Hepatocyte (in vitro differentiated cells): ENCODE results near the gene GRM3. TPM values are rescaled to one million over a fixed set of nuclear protein-coding genes. Genes with fewer than 3 reads are reported as not detected.
A peak's percentile ranks its signal among the peaks of the same experiment; 100 is the strongest.

ENCODE experiments used
- DNase-seq: peaks from one replicate; pipeline ENCODE4 v3.0.0-alpha.2; 2016; ENCODE audit warnings: low spot score
- H2AFZ ChIP-seq: fragments of 200-600 bp; sonication (generic); 2 replicates; pipeline ENCODE4 v1.6.0; 2016; ENCODE audit warnings: antibody characterized with exemption, mild to moderate bottlenecking
- H3K27ac ChIP-seq: fragments of 200-600 bp; sonication (generic); 2 replicates; pipeline ENCODE4 v1.5.1; 2016; ENCODE audit warnings: mild to moderate bottlenecking
- H3K27me3 ChIP-seq: fragments of 200-600 bp; sonication (generic); 2 replicates; pipeline ENCODE4 v1.6.1; 2016
- H3K36me3 ChIP-seq: fragments of 200-600 bp; sonication (generic); replicated peaks from 2 replicates; pipeline ENCODE4 v1.5.1; 2016; ENCODE audit warnings: low read depth; ENCODE audit not compliant: insufficient read depth
- H3K4me1 ChIP-seq: fragments of 200-600 bp; sonication (generic); 2 replicates; pipeline ENCODE4 v1.5.1; 2016; ENCODE audit warnings: mild to moderate bottlenecking, moderate library complexity; ENCODE audit not compliant: insufficient read depth
- H3K4me2 ChIP-seq: fragments of 200-600 bp; sonication (generic); 2 replicates; pipeline ENCODE4 v1.6.0; 2016
- H3K4me3 ChIP-seq: fragments of 200-600 bp; sonication (generic); 2 replicates; pipeline ENCODE4 v1.5.1; 2016; ENCODE audit warnings: mild to moderate bottlenecking
- H3K79me2 ChIP-seq: fragments of 200-600 bp; sonication (generic); 2 replicates; pipeline ENCODE4 v1.6.0; 2017; ENCODE audit warnings: mild to moderate bottlenecking
- H3K9me2 ChIP-seq: fragments of 200-600 bp; sonication (generic); replicated peaks from 2 replicates; pipeline ENCODE4 v1.6.0; 2017; ENCODE audit warnings: mild to moderate bottlenecking; ENCODE audit not compliant: insufficient read depth
- H3K9me3 ChIP-seq: fragments of 200-600 bp; sonication (generic); 2 replicates; pipeline ENCODE4 v1.5.1; 2016; ENCODE audit warnings: low read depth, mild to moderate bottlenecking
- H4K20me1 ChIP-seq: fragments of 200-600 bp; sonication (generic); 2 replicates; pipeline ENCODE4 v1.6.0; 2016; ENCODE audit warnings: mild to moderate bottlenecking; ENCODE audit not compliant: insufficient read depth, poor library complexity, severe bottlenecking
- EZH2 ChIP-seq: fragments of 200-600 bp; sonication (generic); IDR thresholded peaks from 2 replicates; pipeline ENCODE4 v1.6.1; 2016; ENCODE audit warnings: antibody characterized with exemption, mild to moderate bottlenecking, borderline replicate concordance
- EZH2phosphoT487 ChIP-seq: fragments of 200-600 bp; sonication (generic); IDR thresholded peaks from one replicate; pipeline ENCODE4 v1.6.1; 2018; ENCODE audit warnings: antibody characterized with exemption, mild to moderate bottlenecking, low read depth, moderate library complexity; ENCODE audit not compliant: unreplicated experiment, severe bottlenecking
- WGBS: methylation state at CpG from one replicate; pipeline ENCODE4 v1.1.6; 2016; ENCODE audit warnings: low lambda C conversion rate; ENCODE audit errors: missing lambda C conversion rate; 5-methylcytosine and 5-hydroxymethylcytosine counted together
- polyA plus RNA-seq: library from polyadenylated mRNA; unstranded; fragments of >200 nt; fragmentation: Nextera tagmentation; extraction: Ambion mirVana; gene quantifications from 2 replicates; pipeline ENCODE4 v1.2.1, GENCODE V29; 2016
- total RNA-seq: library from RNA; depleted of rRNA; stranded (reverse); fragments of >200 nt; gene quantifications from 2 replicates; pipeline ENCODE4 v1.2.3, GENCODE V29; 2014
- TF ChIP-seq, protein P1 (sequence below): fragments of 200-600 bp; sonication (generic); IDR thresholded peaks from 2 replicates; pipeline ENCODE4 v1.5.1; 2016; ENCODE audit warnings: antibody characterized with exemption, mild to moderate bottlenecking; ENCODE audit not compliant: poor library complexity

Gene GRM3
- total and polyA plus RNA-seq, 2 experiments from 2014 or later: 0.03 to 0.07 TPM

DNA sequence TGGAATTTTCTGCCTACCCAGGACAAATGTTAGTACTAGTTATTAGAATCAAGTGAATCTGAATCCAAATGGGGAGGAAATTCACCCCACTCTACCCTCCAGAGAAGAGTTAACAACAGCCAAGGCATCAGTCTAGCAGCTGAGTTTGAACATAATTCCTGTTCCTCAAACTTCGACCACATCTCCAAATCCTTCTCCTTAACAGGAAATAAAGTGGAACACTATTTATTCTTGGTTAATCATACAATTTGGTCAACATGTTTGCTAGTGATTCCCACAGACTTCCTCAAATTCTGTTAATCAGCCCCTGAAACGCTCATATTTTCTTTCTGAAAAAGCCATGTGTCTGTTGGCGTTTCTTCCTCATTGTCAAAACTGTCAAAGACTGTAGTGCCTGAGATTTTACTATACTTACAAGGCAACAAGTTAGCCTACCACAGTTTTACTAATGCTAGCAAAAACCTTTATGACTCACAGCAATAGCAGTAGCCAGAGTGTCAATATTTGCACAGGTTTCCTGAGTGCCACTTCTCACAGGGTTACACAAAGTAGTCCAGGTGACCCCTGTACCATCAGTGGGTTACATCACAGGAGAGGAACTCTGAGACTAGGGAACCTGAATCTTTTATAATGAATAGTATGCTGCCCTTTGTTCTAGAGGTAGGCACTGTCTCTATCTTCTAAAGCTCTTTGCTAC lies 202.9 kb downstream of the GRM3 start:
- H2AFZ ChIP-seq: no peak overlapping the region
- H3K27me3 ChIP-seq: no peaks in the 10 kb centered on the region
- H3K9me2 ChIP-seq: no peaks in the 10 kb centered on the region
- peak overlapping the region; percentile 73 for H3K27ac ChIP-seq
- H3K9me3 ChIP-seq: no peaks in the 10 kb centered on the region
- H3K79me2 ChIP-seq: no peaks in the 10 kb centered on the region
- no peak overlapping the region for H3K4me3 ChIP-seq
- peak overlapping the region; percentile 52 for H3K4me2 ChIP-seq
- H4K20me1 ChIP-seq: no peaks in the 10 kb centered on the region
- TF ChIP-seq, protein P1, sequence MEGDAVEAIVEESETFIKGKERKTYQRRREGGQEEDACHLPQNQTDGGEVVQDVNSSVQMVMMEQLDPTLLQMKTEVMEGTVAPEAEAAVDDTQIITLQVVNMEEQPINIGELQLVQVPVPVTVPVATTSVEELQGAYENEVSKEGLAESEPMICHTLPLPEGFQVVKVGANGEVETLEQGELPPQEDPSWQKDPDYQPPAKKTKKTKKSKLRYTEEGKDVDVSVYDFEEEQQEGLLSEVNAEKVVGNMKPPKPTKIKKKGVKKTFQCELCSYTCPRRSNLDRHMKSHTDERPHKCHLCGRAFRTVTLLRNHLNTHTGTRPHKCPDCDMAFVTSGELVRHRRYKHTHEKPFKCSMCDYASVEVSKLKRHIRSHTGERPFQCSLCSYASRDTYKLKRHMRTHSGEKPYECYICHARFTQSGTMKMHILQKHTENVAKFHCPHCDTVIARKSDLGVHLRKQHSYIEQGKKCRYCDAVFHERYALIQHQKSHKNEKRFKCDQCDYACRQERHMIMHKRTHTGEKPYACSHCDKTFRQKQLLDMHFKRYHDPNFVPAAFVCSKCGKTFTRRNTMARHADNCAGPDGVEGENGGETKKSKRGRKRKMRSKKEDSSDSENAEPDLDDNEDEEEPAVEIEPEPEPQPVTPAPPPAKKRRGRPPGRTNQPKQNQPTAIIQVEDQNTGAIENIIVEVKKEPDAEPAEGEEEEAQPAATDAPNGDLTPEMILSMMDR: no peak
- TF ChIP-seq EZH2: no peak
- TF ChIP-seq EZH2phosphoT487: peak; percentile 86
- 49% methylated on average over 3 of the region's 3 CpGs for WGBS
- peaks cover 11% of the 10 kb centered on the region for H3K4me1 ChIP-seq
- peak; percentile 76 for DNase-seq
- H3K36me3 ChIP-seq: no peaks in the 10 kb centered on the region

DNA sequence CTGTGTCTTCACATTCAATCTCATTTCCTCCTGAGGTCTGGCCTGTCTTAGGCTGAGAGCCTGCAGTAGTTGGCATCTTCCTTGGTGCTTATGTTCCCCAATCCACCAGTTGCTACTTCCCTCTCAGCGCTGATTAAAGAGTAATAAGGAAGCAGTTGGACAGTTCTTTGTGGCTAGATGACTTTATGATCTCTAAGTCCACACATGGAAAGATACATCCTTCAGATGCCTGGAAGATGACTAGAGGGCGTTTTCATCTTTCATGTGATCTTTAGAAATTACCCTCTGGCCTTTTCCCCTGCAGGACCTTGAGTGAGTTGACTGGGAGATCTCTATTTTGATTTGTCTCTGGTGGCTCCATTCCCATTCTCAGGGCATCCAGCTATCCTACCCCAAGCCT lies 204.5 kb downstream of the GRM3 start:
- H3K4me2 ChIP-seq: no peak overlapping the region
- H2AFZ ChIP-seq: no peak overlapping the region
- H3K36me3 ChIP-seq: no peaks in the 10 kb centered on the region
- DNase-seq: peak; percentile 17
- H3K9me2 ChIP-seq: no peaks in the 10 kb centered on the region
- WGBS: 87% methylated on average over 2 of the region's 2 CpGs
- no peak overlapping the region for H3K27ac ChIP-seq
- H4K20me1 ChIP-seq: no peaks in the 10 kb centered on the region
- no peak overlapping the region for H3K4me3 ChIP-seq
- H3K27me3 ChIP-seq: no peaks in the 10 kb centered on the region
- TF ChIP-seq EZH2 (no peak), EZH2phosphoT487 (no peak)
- TF ChIP-seq, protein P1: no peak
- H3K79me2 ChIP-seq: no peaks in the 10 kb centered on the region
- H3K9me3 ChIP-seq: no peaks in the 10 kb centered on the region
- peaks cover 11% of the 10 kb centered on the region for H3K4me1 ChIP-seq

DNA sequence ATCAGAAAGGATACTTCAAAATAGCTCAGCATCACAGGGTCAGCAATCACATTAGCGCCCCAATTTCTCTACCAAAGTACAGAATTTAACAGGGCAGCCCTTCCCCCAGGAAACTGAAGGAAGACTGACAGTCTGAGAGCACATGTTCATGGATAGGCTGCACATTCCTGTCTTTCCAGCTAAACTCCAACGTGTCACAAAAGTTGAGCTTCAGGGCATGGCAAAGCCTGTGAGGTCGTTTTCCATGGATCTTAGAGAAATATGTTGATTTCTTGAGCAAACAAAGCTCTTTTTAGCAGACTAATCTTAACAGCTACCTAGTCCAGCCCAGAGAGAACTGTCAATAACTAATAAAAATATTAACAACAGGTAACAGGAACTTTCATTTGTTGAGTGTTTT lies 207.9 kb downstream of the GRM3 start:
- Histone ChIP-seq H2AFZ (no peak overlapping the region), H3K4me3 (no peak overlapping the region), H3K9me3 (no peaks in the 10 kb centered on the region), H3K9me2 (no peaks in the 10 kb centered on the region), H3K79me2 (no peaks in the 10 kb centered on the region), H3K27ac (no peak overlapping the region), H4K20me1 (no peaks in the 10 kb centered on the region), H3K4me1 (peaks cover under 1% of the 10 kb centered on the region), H3K4me2 (no peak overlapping the region), H3K36me3 (no peaks in the 10 kb centered on the region), H3K27me3 (no peaks in the 10 kb centered on the region)
- TF ChIP-seq EZH2 (no peak), EZH2phosphoT487 (no peak)
- TF ChIP-seq, protein P1: no peak
- DNase-seq: no peak
- WGBS: 38% methylated on average over 3 of the region's 3 CpGs
